ENCODE results near the gene TLE5. TPM values are rescaled to one million over a fixed set of nuclear protein-coding genes. Genes with fewer than 3 reads are reported as not detected.

TLE5 gene
- total RNA-seq, 2 donors from 2014 or later: 407 to 409 TPM

- no peak for TF ChIP-seq CTCF (IDR thresholded peaks at IDR 0.05)
- peak overlapping the region; percentile 74 for H3K27ac ChIP-seq
- no peaks in the 10 kb centered on the region for H3K27me3 ChIP-seq
- peak overlapping the region; percentile 96 to 99 for H3K9ac ChIP-seq (ENCODE audit: low read depth in 2 of 2, low read length in 2 of 2)
- intact Hi-C loops (cut with DNase I): no loop called here
- H3K4me1 ChIP-seq: peaks cover 40% of the 10 kb centered on the region
- H3K36me3 ChIP-seq: no peaks in the 10 kb centered on the region
- peak; percentile 57 for DNase-seq
- no peaks in the 10 kb centered on the region for H3K9me3 ChIP-seq
- H3K4me3 ChIP-seq: peak overlapping the region; percentile 96
Measured at GRCh38 chr19:3098141-3098514, 35.8 kb upstream of the TLE5 start.

- intact Hi-C loops (cut with DNase I): no loop called here
- peak overlapping the region; percentile 96 for H3K4me3 ChIP-seq
- H3K27ac ChIP-seq: peak overlapping the region; percentile 74
- peaks cover 34% of the 10 kb centered on the region for H3K4me1 ChIP-seq
- H3K9me3 ChIP-seq: no peaks in the 10 kb centered on the region
- TF ChIP-seq CTCF (IDR thresholded peaks at IDR 0.05): no peak
- no peaks in the 10 kb centered on the region for H3K36me3 ChIP-seq
- H3K9ac ChIP-seq (ENCODE audit: low read depth in 2 of 2, low read length in 2 of 2): peak overlapping the region; percentile 96 to 99
- H3K27me3 ChIP-seq: no peaks in the 10 kb centered on the region
- DNase-seq: peak; percentile 58
Measured at GRCh38 chr19:3097442-3097871, 35.2 kb upstream of the TLE5 start.

GRCh38 chr19:3096902-3097326 lies 34.6 kb upstream of the TLE5 start:
- no peaks in the 10 kb centered on the region for H3K36me3 ChIP-seq
- H3K4me1 ChIP-seq: peaks cover 32% of the 10 kb centered on the region
- TF ChIP-seq CTCF (IDR thresholded peaks at IDR 0.05): no peak
- H3K9ac ChIP-seq (ENCODE audit: low read depth in 2 of 2, low read length in 2 of 2): peak overlapping the region; percentile 96 to 99
- intact Hi-C loops (cut with DNase I): no loop called here
- H3K4me3 ChIP-seq: peak overlapping the region; percentile 96
- no peak for DNase-seq
- peak overlapping the region; percentile 74 for H3K27ac ChIP-seq
- no peaks in the 10 kb centered on the region for H3K9me3 ChIP-seq
- H3K27me3 ChIP-seq: no peaks in the 10 kb centered on the region

GRCh38 chr19:3096267-3096901 lies 34.1 kb upstream of the TLE5 start:
- H3K9ac ChIP-seq (ENCODE audit: low read depth in 2 of 2, low read length in 2 of 2): peak overlapping the region; percentile 96 to 99
- intact Hi-C loops (cut with DNase I): no loop called here
- H3K4me3 ChIP-seq: peak overlapping the region; percentile 96
- H3K27me3 ChIP-seq: no peaks in the 10 kb centered on the region
- no peak for TF ChIP-seq CTCF (IDR thresholded peaks at IDR 0.05)
- no peaks in the 10 kb centered on the region for H3K36me3 ChIP-seq
- H3K9me3 ChIP-seq: no peaks in the 10 kb centered on the region
- DNase-seq: peak; percentile 68
- peak overlapping the region; percentile 74 for H3K27ac ChIP-seq
- peaks cover 32% of the 10 kb centered on the region for H3K4me1 ChIP-seq

- Histone ChIP-seq H3K9me3 (no peaks in the 10 kb centered on the region), H3K27ac (peak overlapping the region; percentile 74), H3K27me3 (no peaks in the 10 kb centered on the region), H3K36me3 (no peaks in the 10 kb centered on the region), H3K4me1 (peaks cover 32% of the 10 kb centered on the region), H3K4me3 (peak overlapping the region; percentile 96), H3K9ac (ENCODE audit: low read depth in 2 of 2, low read length in 2 of 2) (peak overlapping the region; percentile 96 to 99)
- peak; percentile 63 for DNase-seq
- intact Hi-C loops (cut with DNase I): no loop called here
- no peak for TF ChIP-seq CTCF (IDR thresholded peaks at IDR 0.05)
Measured at GRCh38 chr19:3095441-3096191, 33.3 kb upstream of the TLE5 start.
